Stimulated activated naive CD4-positive, alpha-beta T cell (primary cell): ENCODE data around the gene LPAR3.
"Not testable (repeated sequence)": the region's sequence is repeated elsewhere in the genome, so short reads cannot be mapped to it uniquely, and the experiment has no call there.

Source experiments
- DNase-seq, 6 experiments: peaks; one replicate each; lab custom pipeline; 2025; lab: John Stamatoyannopoulos, UW

Gene LPAR3, protein sequence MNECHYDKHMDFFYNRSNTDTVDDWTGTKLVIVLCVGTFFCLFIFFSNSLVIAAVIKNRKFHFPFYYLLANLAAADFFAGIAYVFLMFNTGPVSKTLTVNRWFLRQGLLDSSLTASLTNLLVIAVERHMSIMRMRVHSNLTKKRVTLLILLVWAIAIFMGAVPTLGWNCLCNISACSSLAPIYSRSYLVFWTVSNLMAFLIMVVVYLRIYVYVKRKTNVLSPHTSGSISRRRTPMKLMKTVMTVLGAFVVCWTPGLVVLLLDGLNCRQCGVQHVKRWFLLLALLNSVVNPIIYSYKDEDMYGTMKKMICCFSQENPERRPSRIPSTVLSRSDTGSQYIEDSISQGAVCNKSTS

DNA sequence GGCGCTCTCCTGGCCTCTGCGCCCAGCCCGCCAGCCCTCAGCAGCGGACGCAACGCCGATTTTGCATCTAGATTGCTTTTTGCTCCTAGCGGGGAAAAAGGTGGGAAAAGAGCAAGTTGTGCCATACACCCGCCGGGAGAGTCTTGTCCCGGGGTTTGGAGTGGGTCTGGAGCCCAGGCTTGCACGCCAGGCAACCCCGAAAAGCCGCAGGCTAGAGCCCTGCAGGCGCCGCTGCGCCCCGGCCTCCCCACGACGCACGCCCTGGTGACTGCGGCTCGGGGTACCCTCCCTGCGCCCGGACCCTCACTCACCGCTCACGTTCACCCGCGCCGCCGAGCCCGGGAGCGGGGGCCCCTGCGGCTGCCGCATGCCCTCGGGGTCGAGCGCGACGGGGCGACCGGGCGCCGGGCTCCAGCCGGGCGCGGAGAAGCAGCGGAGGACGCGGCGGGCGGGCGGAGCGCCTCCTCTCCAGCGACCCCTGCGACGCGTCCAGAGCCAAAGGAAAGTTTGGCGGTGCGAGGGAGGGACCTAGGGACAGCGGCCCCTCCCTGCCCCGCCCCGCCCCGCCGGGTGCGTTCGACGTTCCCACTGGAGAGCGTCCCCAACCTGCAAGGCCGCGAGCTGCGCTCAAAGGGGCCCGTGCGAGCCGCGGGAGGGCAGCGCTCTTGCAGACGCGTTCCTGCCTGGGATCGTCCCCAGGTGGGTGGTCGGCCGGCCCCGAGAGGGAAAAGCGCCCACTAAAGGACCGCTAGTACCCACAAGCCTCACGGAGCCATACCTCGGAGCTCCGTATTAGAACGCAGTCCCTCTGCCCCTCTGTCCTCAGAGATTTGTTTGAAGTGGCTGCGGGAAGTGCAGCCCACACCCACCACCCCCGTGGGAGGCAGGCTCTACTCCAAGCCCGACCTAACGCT lies at the start of gene LPAR3:
LPAR3 (minus strand) TSS at position 502 of the 914 bp plus-strand sequence. CDS start 27,086 bp downstream, outside the sequence.
- peak in 3 of 6 experiments; percentile 3 to 19 (median 12) for DNase-seq

DNA sequence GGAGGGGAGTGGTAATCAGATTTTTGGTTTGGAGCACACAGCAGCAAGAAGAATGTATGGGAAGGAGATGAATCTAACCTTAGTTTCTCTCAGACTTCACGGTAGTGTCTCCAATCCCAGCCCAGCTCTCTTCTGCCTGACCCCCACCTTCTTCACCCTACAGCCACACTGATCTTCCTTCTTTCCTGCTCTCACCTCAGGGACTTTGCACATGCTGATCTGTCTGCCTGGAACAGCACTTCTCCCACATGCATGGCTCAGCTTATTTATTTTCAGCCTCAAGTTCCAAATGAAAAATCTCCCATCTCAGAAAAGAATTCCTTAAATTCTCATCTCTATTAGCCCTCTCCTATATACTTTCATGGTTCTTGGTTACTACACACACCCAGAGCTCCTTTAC lies 48.8 kb upstream of the LPAR3 start:
- DNase-seq, result no peak

DNA sequence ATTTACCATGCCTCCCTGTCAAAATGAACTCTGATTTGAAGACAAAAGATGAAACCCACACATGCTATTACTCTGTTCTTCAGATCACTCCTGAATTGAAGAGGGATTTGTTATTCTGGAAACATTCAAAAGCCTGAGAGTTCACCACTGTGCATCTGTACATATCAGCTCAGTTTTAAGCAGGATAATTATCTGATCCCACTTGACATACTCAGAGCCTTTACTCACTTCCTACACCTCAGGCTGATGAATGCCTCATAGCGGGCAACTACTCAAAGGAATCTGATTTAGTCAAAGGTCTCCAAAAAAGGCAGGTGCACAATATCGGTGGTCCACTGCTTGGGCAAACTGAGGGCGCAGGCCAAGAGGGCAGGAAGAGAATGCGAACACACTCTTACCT lies 47.5 kb upstream of the LPAR3 start:
- no peak for DNase-seq

DNA sequence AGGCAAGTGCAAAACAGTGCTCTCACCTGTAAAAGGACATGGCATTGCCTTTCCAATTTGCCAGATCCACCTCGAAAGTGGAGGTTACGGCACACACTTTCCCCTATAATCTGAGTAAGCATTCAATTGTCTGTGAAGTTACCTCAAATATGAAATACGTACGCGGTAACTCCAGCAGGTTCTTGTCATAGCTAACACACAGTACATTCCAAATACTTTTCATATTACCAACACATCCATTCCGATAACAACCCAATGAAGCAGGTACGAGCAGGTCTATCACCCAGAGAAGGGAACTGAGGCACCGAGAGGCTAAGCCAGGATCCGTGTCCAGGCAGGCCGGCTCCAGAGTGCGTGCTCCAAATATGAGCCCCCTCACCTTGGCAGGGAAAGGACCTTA lies 46.8 kb upstream of the LPAR3 start:
- DNase-seq, result no peak

DNA sequence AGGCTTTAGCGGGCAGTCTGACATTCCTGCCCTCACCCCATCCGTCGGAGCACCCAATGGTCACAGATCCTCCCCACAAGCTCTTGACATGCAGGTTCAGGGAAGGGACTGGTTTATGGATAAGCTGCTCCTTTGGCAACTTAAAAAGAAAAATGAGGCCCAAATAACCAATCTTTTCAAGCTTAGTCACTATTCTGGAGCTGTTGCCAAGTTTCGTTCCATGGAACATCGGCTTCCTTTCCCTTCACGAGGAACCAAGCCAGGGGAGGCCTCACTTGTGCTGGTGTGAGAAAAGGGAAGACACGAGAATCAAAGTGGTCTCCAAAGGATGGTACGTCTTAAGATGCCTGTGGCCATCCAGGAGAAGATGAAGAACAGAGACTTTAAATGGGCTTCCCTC lies 46.1 kb upstream of the LPAR3 start:
- no peak for DNase-seq

DNA sequence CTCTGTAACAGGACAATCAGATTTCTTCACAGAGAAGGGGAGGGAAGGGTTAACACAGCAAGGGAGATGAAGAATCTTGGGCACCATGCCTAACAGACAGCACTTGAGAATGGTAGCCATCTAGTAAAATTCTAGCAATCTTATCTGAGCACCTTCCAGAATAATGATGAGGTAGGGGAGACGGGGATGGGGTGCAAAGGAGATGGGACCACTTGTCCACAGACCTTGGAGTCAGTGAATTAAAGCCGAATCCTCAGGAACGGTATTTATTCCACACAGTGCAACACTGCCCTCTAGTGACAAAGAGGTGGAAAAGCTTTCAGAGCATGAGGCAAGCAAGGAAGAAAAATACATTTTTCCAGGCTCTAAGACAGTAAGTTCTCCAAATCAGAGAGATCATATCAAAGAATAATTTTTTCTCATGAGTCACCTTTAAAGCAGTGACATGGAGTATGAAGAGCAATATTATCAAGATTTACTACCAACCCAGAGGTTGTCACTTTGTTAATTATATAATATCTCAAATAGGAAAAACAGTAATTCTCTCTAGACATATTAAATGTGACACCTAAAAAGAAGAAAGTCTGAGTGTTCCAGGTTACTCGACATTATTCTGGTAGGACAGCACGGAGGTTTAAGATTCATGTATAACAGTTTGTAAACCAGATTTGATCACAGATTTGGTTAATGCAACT lies 43.3 kb upstream of the LPAR3 start:
- DNase-seq, result peak in 4 of 6 experiments; percentile 11 to 72 (median 49)

DNA sequence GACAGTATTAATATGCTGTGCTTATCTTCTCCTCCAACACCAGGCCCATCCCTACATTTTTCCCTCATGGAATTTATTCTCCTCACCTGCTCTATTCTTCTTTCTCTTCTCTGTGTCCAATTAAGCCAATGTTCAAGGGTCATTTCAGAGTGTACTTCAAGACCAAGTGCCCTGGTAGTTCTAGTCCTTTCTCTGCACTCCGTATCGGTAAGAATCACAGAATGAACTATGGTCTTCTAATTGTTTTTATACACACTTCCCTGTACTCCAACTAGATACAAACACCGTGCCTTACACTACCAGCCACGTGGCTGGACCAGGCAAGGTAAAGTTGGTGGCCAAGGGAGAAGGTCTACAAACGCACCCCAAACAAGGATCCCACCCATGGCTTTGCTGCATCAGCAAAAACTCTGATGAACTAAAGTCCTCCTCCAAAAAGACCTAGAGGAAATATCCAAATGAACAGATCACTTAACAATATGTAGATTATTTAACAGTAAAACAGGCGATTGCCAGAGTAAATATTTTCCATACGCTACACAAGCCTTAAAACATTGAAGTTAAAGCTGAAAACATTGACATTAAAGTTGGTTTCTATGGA lies 40.1 kb upstream of the LPAR3 start:
- no peak for DNase-seq

DNA sequence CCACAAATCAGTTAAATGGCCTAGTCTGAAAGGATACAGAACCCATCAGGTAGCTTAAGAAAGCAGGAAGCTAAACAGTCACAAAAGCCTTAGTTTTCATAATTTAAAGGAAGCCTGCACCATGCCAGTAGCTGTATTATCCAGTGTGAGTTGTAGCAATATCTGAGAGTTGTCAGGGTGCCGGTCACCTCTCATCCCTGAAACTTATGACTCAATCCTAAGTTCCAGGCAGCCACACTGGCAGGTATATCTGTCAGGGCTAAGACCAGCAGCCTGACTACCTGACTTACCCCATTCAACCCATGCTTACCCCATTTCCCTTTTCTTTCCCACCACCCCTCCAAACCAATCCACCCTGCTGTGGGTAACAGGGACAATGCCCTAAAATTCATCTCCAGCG lies 37.8 kb upstream of the LPAR3 start:
- no peak for DNase-seq

DNA sequence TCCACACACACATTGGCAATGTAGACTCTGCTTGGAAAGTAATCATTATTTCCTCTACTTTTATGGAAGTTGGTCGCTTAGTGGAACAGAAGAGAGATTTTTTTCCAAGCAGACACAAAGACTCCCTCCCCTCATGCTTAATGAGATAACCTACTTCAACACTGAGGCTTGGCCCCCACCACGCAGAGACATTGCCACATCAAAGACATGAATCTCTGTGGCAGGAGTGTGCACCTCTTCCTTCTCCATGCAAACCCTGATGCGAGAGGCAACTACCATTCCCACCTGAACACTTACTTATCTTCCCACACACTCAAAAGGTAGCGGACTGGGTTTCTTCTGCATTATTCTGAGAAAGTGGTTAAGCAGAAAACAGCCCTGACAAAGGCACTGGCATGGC lies 37.3 kb upstream of the LPAR3 start:
- no peak for DNase-seq

DNA sequence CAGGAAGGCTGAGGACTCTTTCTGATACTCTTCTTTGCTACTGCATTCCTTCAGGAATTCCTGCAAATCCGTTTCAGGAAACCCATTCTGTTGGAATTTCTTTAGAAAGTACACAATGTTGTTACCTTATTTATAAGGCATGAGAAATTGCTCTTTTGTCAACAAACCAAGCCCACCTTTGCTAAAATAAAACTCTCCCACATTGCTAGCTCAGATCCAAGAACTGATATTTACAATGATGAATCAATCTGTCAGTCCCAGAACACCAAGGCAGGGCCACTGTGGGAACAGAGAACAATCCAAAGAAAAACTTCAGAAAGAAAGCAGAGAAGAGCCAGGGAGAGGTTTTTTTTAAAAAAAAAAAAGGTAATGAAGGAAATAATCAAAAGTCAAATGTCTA lies 36.6 kb upstream of the LPAR3 start:
- no peak for DNase-seq

DNA sequence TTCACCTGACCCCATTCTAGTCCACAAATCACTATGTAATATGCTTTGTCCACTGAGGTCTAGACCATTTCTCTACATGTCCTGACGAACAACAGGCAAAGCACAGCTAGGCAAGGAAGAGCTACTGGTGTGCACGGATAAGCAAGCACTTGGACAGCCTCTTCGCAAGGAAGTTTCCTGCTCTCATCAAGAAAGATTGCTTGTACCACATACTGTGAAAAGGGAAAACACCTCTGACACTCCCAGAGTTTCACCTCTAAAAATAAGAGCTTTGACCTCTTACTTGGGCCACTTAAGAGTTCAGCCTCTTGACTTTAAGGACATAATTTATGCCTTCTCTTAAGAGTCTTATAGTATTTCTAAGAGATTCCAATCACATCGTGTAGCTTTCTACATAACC lies 36.0 kb upstream of the LPAR3 start:
- peak in 1 of 6 experiments; percentile 3 for DNase-seq

DNA sequence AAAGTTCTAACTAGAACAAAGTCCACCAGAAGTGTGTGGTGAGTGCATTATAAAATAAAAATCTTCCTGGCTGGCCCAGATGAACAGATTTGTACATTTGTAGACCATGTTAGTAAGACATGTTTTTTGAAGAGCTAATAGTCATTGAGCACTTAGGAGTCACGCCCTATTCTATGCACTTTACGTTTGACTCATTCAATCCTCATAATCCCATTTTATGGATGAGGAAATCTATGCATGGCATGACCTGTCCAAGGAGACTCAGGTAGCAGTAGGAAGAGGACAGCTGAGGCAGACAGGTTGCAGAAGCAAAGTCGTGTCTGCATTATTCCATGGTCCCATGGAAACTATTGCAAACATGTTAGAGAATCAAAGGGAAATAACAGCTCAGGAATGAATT lies 30.3 kb upstream of the LPAR3 start:
- no peak for DNase-seq

DNA sequence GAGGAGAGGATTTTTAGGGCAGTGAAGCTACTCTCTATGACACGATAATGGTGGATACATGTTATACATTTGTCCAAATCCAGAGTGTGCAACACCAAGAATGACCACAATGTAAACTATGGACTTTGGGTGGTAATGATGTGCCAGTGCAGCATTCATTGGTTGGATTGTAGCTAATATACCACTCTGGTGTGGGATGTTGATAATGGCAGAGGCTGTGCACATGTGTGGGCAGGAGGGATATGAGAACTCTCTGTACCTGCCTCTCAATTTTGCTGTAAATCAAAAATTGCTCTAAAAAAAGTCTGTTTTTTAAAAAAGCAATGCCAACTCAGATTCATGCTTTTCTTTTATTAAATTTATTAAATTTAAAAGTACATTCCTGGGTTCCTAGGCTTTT lies 27.2 kb upstream of the LPAR3 start:
- no peak for DNase-seq

DNA sequence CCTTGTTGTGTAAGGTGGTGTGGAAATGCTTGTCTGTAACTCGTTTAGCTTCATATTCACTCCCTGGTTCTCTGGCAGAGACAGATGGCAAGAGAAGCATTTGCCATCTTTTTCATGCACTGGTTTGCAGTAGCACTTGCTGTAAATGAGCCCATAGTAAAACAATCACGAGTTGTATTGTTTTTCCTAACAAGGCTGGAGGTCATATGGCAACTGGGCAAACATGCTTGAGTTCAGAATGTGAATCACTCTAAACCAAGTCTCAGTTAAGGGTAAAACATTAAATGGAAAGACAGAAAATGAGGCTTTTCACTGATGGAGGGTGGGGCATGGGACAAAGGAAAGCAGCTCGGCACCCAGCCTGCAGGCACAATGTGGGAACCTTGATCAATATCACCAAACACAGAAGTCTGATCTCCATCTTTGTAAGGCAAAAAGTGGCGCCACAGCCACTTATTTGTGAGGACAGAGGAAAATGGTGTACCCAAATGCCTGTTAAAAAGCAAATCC lies 26.5 kb upstream of the LPAR3 start:
- DNase-seq, result no peak

DNA sequence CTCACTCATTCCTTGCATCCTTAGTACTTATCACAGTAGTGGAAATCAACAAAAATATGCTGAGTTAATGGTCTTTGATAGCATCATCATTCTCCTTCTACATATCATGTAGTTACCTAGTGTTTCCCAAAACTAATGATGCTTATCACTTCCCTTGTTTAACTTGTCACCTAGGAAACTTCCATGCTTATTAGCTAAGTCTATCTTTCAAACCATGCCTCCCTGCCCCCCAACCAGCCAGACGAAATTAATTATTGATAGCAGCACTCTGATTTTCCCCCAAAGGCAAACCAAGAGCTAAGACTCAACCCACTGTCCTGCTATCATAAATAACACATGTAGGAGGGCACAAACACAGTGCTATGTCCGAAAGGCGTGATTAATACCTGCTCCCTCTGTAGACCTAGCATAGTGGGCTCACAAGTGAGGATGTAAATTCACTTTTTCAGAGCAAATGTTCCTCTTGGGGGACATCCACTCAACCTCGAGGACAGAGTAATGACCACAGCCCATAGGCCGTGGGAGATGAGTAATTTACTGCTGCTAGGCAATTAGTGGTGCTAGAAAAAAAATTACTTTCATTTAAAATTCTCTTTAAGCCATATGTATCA lies 25.8 kb upstream of the LPAR3 start:
- DNase-seq, result no peak

DNA sequence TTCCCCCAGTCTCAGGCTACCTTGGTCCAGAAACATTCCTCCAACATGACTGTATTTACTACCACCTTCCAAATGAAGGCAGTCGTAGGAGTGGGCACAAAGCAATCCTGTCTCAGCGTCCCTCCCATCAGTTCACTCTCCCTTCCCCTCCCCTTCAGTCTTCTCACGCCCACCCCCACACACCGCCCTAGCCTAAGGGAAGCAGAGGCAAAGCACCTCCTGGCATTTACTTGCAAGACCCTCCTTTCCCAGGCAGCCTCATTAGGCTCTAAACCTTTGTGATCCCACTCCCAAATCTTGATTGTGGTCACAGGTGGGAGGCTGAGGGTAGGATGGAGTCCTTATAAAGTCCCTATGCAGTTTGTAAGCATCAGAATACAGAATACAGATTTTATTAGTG lies 23.9 kb upstream of the LPAR3 start:
- no peak for DNase-seq

DNA sequence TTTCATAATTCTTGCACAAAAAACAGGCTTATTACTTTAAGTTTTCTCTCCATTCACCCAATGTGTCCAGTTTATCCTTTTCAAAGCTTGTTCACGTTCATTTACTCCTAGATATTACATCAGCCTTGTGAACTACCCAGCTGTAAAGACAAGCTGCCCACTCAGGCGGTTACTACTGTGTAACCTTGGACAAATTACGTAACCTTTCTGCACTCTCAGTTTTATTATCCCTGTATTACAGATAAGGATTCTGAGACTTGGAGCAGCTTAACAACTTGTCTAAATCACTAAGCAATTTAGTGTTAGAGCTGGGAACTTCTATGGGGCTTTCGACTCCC lies 20.5 kb upstream of the LPAR3 start:
- no peak for DNase-seq

DNA sequence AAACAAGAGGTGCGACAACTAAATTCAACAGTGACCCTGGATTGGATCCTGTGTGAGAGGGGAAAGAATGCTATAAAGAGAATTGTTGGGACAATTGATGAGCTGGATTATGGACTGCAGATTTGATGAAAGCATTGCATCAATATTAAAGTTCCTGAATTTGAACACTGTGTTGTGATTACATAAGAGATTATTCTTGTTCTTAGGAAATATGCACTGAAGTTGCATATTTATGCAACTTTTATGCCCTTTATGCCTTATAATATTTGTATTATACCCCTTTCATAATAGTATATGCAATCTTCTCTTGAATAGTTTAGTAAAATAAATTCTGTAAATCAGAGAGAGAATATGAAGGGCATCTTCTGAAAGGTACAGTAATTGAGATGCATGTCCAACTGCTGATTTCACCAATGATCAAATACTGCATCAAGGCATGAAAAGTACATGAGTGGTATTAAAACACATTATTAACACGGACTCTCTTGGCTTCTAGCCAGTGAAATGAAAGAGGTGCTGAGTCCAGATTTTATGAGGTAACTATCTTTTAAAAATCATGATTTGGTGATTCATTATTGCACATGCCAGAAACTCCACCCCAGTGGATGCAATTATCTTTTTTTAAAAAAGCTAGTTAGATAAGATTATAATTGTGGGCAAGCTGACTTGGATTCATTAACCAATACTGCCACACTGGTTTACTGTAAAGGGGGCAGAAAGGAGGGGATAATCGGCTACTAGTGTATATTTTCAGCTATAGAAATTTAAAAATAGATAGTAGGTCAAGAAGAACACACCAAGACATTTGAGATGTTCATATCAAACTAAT lies 19.9 kb upstream of the LPAR3 start:
- DNase-seq, result no peak

DNA sequence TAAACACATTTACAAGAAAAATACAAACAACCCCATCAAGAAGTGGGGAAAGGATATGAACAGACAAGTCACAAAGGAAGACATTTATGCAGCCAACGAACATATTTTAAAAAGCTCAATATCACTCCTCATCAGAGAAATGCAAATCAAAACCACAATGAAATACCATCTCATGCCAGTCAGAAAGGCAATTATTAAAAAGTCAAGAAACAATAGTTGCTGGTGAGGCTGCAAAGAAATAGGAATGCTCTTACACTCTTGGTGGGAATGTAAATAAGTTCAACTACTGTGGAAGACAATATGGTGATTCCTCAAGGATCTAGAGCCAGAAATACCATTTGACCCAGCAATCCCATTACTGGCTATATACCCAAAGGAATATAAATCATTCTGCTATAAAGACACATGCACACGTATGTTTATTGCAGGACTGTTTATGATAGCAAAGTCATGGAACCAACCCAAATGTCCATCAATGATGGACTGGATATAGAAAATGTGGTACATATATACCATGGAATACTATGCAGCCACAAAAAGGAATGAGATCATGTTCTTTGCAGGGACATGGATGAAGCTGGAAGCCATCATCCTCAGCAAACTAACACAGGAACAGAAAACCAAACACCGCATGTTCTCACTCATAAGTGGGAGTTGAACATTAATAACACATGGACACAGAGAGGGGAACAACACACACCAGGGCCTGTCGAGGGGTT lies 15.9 kb upstream of the LPAR3 start:
- not testable (repeated sequence) for DNase-seq
